K562 (cell line): ENCODE measurements around the gene TFB2M. TPM values are rescaled to one million over a fixed set of nuclear protein-coding genes. Genes with fewer than 3 reads are reported as not detected.

Experiments
- CHCHD3 ChIP-seq: fragments of 250-450 bp; sonication (Bioruptor Pico); IDR thresholded peaks from 2 replicates; pipeline ENCODE4 v2.1.2; 2022; ENCODE audit warnings: mild to moderate bottlenecking
- DDX20 ChIP-seq: fragments of 450-650 bp; IDR thresholded peaks from 2 replicates; pipeline ENCODE4 v1.6.1; 2016; ENCODE audit warnings: missing genetic modification characterization, low read depth, mild to moderate bottlenecking, missing compliant biosample characterization, moderate library complexity
- DPF2 ChIP-seq: fragments of 450-650 bp; IDR thresholded peaks from 2 replicates; pipeline ENCODE4 v1.6.1; 2016
- HDAC2 ChIP-seq: fragments of 450-650 bp; IDR thresholded peaks from 2 replicates; pipeline ENCODE4 v1.6.1; 2016; ENCODE audit warnings: mild to moderate bottlenecking
- HIVEP1 ChIP-seq: fragments of 250-450 bp; sonication (Bioruptor Pico); IDR thresholded peaks from 2 replicates; pipeline ENCODE4 v1.4.0; 2020; ENCODE audit warnings: mild to moderate bottlenecking
- MITF ChIP-seq: IDR thresholded peaks from 2 replicates; pipeline ENCODE4 v1.6.1; 2014; ENCODE audit warnings: antibody characterized with exemption
- PTTG1 ChIP-seq: fragments of 450-650 bp; IDR thresholded peaks from 2 replicates; pipeline ENCODE4 v1.6.1; 2016; ENCODE audit warnings: low read depth, mild to moderate bottlenecking, missing genetic modification characterization, missing compliant biosample characterization
- SAFB ChIP-seq: fragments of 200-400 bp; formaldehyde crosslinking; IDR thresholded peaks from 2 replicates; pipeline ENCODE4 v1.6.1; 2017; ENCODE audit warnings: low read depth, low read length, borderline replicate concordance
- ZNF124 ChIP-seq: sonication (generic); formaldehyde crosslinking; IDR thresholded peaks from 2 replicates; pipeline ENCODE4 v1.8.1; 2022; ENCODE audit warnings: missing genetic modification reagents
- ZNF263 ChIP-seq: sonication (generic); formaldehyde crosslinking; IDR thresholded peaks from 2 replicates; pipeline ENCODE4 v1.8.0; 2022; ENCODE audit warnings: mild to moderate bottlenecking, missing genetic modification reagents, borderline replicate concordance
- ZNF518B ChIP-seq: fragments of 250-450 bp; sonication (Bioruptor Pico); IDR thresholded peaks from 2 replicates; pipeline ENCODE4 v1.5.0; 2021; ENCODE audit warnings: mild to moderate bottlenecking, moderate library complexity
- ZNF830 ChIP-seq: fragments of 250-450 bp; sonication (Bioruptor Pico); IDR thresholded peaks from 2 replicates; pipeline ENCODE4 v1.5.0; 2021; ENCODE audit warnings: mild to moderate bottlenecking
- polyA plus RNA-seq, 8 experiments: library from polyadenylated mRNA; depleted of rRNA in 4 of 8; stranded (reverse) in 5 of 8; unstranded in 3 of 8; fragments of >200 nt; fragmentation: Nextera tagmentation in 2 of 8; fragmentation: Illumina TruSeq in 1 of 8; extraction: Ambion mirVana in 2 of 8; extraction: Trizol in 1 of 8; gene quantifications; 2 replicates each; pipeline versions ENCODE4 v1.2.1 to v1.2.3, GENCODE V29; 2011 to 2014; ENCODE audit warnings: inconsistent platforms in 1 of 8, missing spikeins in 1 of 8
- total RNA-seq, 7 experiments: library from RNA; depleted of rRNA in 6 of 7; stranded (reverse); fragments of >200 nt in 6 of 7; fragmentation: Illumina TruSeq in 2 of 7; extraction: Trizol in 2 of 7; gene quantifications; 2 replicates each; pipeline versions ENCODE4 v1.2.1 to v1.2.3, GENCODE V29; 2011 to 2021; ENCODE audit warnings: low replicate concordance in 1 of 7

Gene TFB2M
- total and polyA plus RNA-seq, 9 of the 15 experiments (the other 6 are each of a cell fraction or from before 2014, with no cell fraction given), result 55.1 to 162 (median 70.6) TPM

- TF ChIP-seq MITF, result peak; percentile 37; the same call in 1 of the 2 replicates
- TF ChIP-seq ZNF124 (CRISPR knock-in tag), result no peak
- no peak for TF ChIP-seq SAFB
- TF ChIP-seq DDX20, result no peak
- TF ChIP-seq HDAC2, result peak; percentile 88
- peak; percentile 71; the same call in 1 of the 2 replicates for TF ChIP-seq ZNF263 (CRISPR knock-in tag)
- TF ChIP-seq HIVEP1 (CRISPR knock-in tag), result no peak
- TF ChIP-seq PTTG1 (tag), result no peak
- no peak for TF ChIP-seq ZNF830
- no peak; the same call in 1 of the 2 replicates for TF ChIP-seq DPF2
- no peak for TF ChIP-seq CHCHD3 (CRISPR knock-in tag)
- TF ChIP-seq ZNF518B, result no peak
These were observed 968 bp upstream of the TFB2M start (continued) for GRCh38 chr1:246566813-246567645.
